GM18907 (cell line): ENCODE measurements around the gene LAMB3.
A peak's percentile ranks its signal among the peaks of the same experiment; 100 is the strongest.

Experiments used
- ATAC-seq: cut with Tn5 transposase; IDR thresholded peaks from one replicate; pipeline ENCODE4 v1.9.1; 2021; ENCODE audit warnings: mild to moderate bottlenecking, moderate library complexity; ENCODE audit not compliant: unreplicated experiment

Gene LAMB3

GRCh38 chr1:209600541-209600940 is 51.7 kb downstream of the LAMB3 start:
- no peak for ATAC-seq

- no peak for ATAC-seq
Observed at GRCh38 chr1:209598227-209598626, 54.0 kb downstream of the LAMB3 start.

GRCh38 chr1:209597499-209597898 is 54.7 kb downstream of the LAMB3 start:
- ATAC-seq, result no peak

GRCh38 chr1:209595599-209596285 is 56.5 kb downstream of the LAMB3 start:
- no peak for ATAC-seq

- ATAC-seq, result no peak
Observed at GRCh38 chr1:209595028-209595427, 57.2 kb downstream of the LAMB3 start.

- no peak for ATAC-seq
Observed at GRCh38 chr1:209594440-209594839, 57.8 kb downstream of the LAMB3 start.

GRCh38 chr1:209593747-209594146 is 58.5 kb downstream of the LAMB3 start:
- ATAC-seq, result no peak

- no peak for ATAC-seq
Observed at GRCh38 chr1:209590405-209590804, 61.8 kb downstream of the LAMB3 start.

- no peak for ATAC-seq
Observed at GRCh38 chr1:209589863-209590262, 62.4 kb downstream of the LAMB3 start.

- ATAC-seq, result no peak
Observed at GRCh38 chr1:209589440-209589839, 62.8 kb downstream of the LAMB3 start.

- no peak for ATAC-seq
Observed at GRCh38 chr1:209587789-209588188, 64.4 kb downstream of the LAMB3 start.

GRCh38 chr1:209586221-209586740 is 65.9 kb downstream of the LAMB3 start:
- ATAC-seq, result no peak

- no peak for ATAC-seq
Observed at GRCh38 chr1:209585672-209586071, 66.6 kb downstream of the LAMB3 start.

- ATAC-seq, result no peak
Observed at GRCh38 chr1:209585197-209585596, 67.0 kb downstream of the LAMB3 start.

- no peak for ATAC-seq
Observed at GRCh38 chr1:209584231-209584672, 68.0 kb downstream of the LAMB3 start.

GRCh38 chr1:209583408-209583807 is 68.8 kb downstream of the LAMB3 start, which contains the start of gene CAMK1G:
Gene CAMK1G (plus strand): TSS chr1:209583714. CDS start chr1:209594984, 11,270 bp downstream.
- no peak for ATAC-seq

GRCh38 chr1:209580577-209580976 is 71.6 kb downstream of the LAMB3 start:
- ATAC-seq, result no peak

GRCh38 chr1:209577346-209577745 is 74.9 kb downstream of the LAMB3 start:
- no peak for ATAC-seq

- ATAC-seq, result peak; percentile 84
Observed at GRCh38 chr1:209576392-209577197, 75.6 kb downstream of the LAMB3 start.

GRCh38 chr1:209570743-209571142 is 81.5 kb downstream of the LAMB3 start:
- ATAC-seq, result no peak

- no peak for ATAC-seq
Observed at GRCh38 chr1:209569455-209570207, 82.6 kb downstream of the LAMB3 start.
